H9 (cell line): ENCODE data around the gene CTSW. TPM values are rescaled to one million over a fixed set of nuclear protein-coding genes. Genes with fewer than 3 reads are reported as not detected.

ENCODE experiments used
- DNase-seq: peaks from one replicate; pipeline ENCODE4 v3.0.0-alpha.2; 2017
- H2AFZ ChIP-seq: one replicate; pipeline ENCODE4 v1.6.1; 2013; ENCODE audit warnings: mild to moderate bottlenecking, low read length, control low read depth, moderate library complexity
- H2AK5ac ChIP-seq: 2 replicates; pipeline ENCODE4 v1.6.1; 2013; ENCODE audit warnings: low read length, control low read depth, mixed read lengths; ENCODE audit not compliant: insufficient read length
- H2BK120ac ChIP-seq: one replicate; pipeline ENCODE4 v1.6.1; 2013; ENCODE audit warnings: low read depth, mild to moderate bottlenecking, low read length, control low read depth, inconsistent platforms; ENCODE audit not compliant: poor library complexity, severe bottlenecking
- H2BK12ac ChIP-seq: 2 replicates; pipeline ENCODE4 v1.6.1; 2013; ENCODE audit warnings: low read length, control low read depth, mixed read lengths, low read depth; ENCODE audit not compliant: insufficient read length
- H2BK15ac ChIP-seq: 2 replicates; pipeline ENCODE4 v1.6.1; 2013; ENCODE audit warnings: low read depth, low read length, control low read depth
- H2BK20ac ChIP-seq: one replicate; pipeline ENCODE4 v1.6.1; 2013; ENCODE audit warnings: low read depth, mild to moderate bottlenecking, low read length, control low read depth, inconsistent platforms; ENCODE audit not compliant: poor library complexity, severe bottlenecking
- H2BK5ac ChIP-seq: 2 replicates; pipeline ENCODE4 v1.6.1; 2013; ENCODE audit warnings: low read length, control low read depth, mixed read lengths; ENCODE audit not compliant: insufficient read length
- H3K14ac ChIP-seq: 2 replicates; pipeline ENCODE4 v1.6.1; 2013; ENCODE audit warnings: low read length, control low read depth; ENCODE audit not compliant: insufficient read depth
- H3K18ac ChIP-seq: 2 replicates; pipeline ENCODE4 v1.6.1; 2013; ENCODE audit warnings: low read depth, mild to moderate bottlenecking, mixed read lengths, low read length, control low read depth; ENCODE audit not compliant: insufficient read length
- H3K23ac ChIP-seq: 2 replicates; pipeline ENCODE4 v1.6.1; 2013; ENCODE audit warnings: low read length, control low read depth, mixed read lengths, low read depth; ENCODE audit not compliant: insufficient read length
- H3K23me2 ChIP-seq: 2 replicates; pipeline ENCODE4 v1.6.1; 2013; ENCODE audit warnings: low read depth, mild to moderate bottlenecking, mixed read lengths, low read length, control low read depth; ENCODE audit not compliant: insufficient read length, poor library complexity, severe bottlenecking
- H3K27ac ChIP-seq: 2 replicates; pipeline ENCODE4 v1.5.1; 2013; ENCODE audit warnings: low read length, control low read depth, mixed read lengths, low read depth; ENCODE audit not compliant: insufficient read length
- H3K27me3 ChIP-seq: 2 replicates; pipeline ENCODE4 v1.6.1; 2013; ENCODE audit warnings: low read length, control low read depth, inconsistent platforms; ENCODE audit not compliant: insufficient read depth
- H3K4ac ChIP-seq: 2 replicates; pipeline ENCODE4 v1.6.1; 2013; ENCODE audit warnings: low read depth, mild to moderate bottlenecking, control low read depth, inconsistent platforms, low read length, moderate library complexity
- H3K4me1 ChIP-seq: 2 replicates; pipeline ENCODE4 v1.6.1; 2013; ENCODE audit warnings: low read length, control low read depth, inconsistent platforms; ENCODE audit not compliant: insufficient read depth
- H3K4me2 ChIP-seq: 2 replicates; pipeline ENCODE4 v1.6.1; 2013; ENCODE audit warnings: low read length, control low read depth, mixed read lengths; ENCODE audit not compliant: insufficient read length, insufficient read depth
- H3K56ac ChIP-seq: 2 replicates; pipeline ENCODE4 v1.6.1; 2013; ENCODE audit warnings: low read depth, mild to moderate bottlenecking, mixed read lengths, low read length, control low read depth; ENCODE audit not compliant: insufficient read length
- H3K79me1 ChIP-seq: 2 replicates; pipeline ENCODE4 v1.6.1; 2013; ENCODE audit warnings: low read depth, mild to moderate bottlenecking, moderate library complexity, low read length, control low read depth, inconsistent platforms; ENCODE audit not compliant: insufficient read depth, poor library complexity, severe bottlenecking
- H3K79me2 ChIP-seq: 2 replicates; pipeline ENCODE4 v1.6.1; 2013; ENCODE audit warnings: low read length, control low read depth, inconsistent platforms; ENCODE audit not compliant: insufficient read depth
- H3K9ac ChIP-seq: 2 replicates; pipeline ENCODE4 v1.6.1; 2013; ENCODE audit warnings: low read length, control low read depth, mixed read lengths; ENCODE audit not compliant: insufficient read length; ENCODE audit errors: extremely low read depth
- H3K9me3 ChIP-seq: one replicate; pipeline ENCODE4 v1.6.1; 2013; ENCODE audit warnings: low read depth, low read length, inconsistent platforms; ENCODE audit not compliant: control insufficient read depth
- H3T11ph ChIP-seq: one replicate; pipeline ENCODE4 v1.6.1; 2013; ENCODE audit warnings: mild to moderate bottlenecking, low read length, control low read depth, inconsistent platforms
- H4K20me1 ChIP-seq: one replicate; pipeline ENCODE4 v1.6.1; 2013; ENCODE audit not compliant: control insufficient read depth, insufficient read length, insufficient read depth
- H4K5ac ChIP-seq: 2 replicates; pipeline ENCODE4 v1.6.1; 2013; ENCODE audit warnings: low read depth, mild to moderate bottlenecking, mixed read lengths, low read length, control low read depth; ENCODE audit not compliant: insufficient read length
- H4K8ac ChIP-seq: replicated peaks from 2 replicates; pipeline ENCODE4 v1.6.1; 2013; ENCODE audit warnings: low read length, control low read depth, mixed read lengths, low read depth; ENCODE audit not compliant: insufficient read length
- H4K91ac ChIP-seq: 2 replicates; pipeline ENCODE4 v1.6.1; 2013; ENCODE audit warnings: low read depth, mild to moderate bottlenecking, moderate library complexity, mixed read lengths, low read length, control low read depth; ENCODE audit not compliant: insufficient read length
- H3K27ac Mint-ChIP-seq, 3 experiments: 2 replicates in 2 of 3; 3 replicates in 1 of 3; pipeline ENCODE4 v1.8.0; 2020 to 2021; ENCODE audit warnings: mixed read lengths in 3 of 3, mild to moderate bottlenecking in 1 of 3, moderate library complexity in 1 of 3
- H3K27me3 Mint-ChIP-seq: 2 replicates; pipeline ENCODE4 v1.8.0; 2021; ENCODE audit warnings: low read depth, mild to moderate bottlenecking, moderate library complexity, mixed read lengths
- H3K36me3 Mint-ChIP-seq, 3 experiments: 2 replicates in 2 of 3; 3 replicates in 1 of 3; pipeline ENCODE4 v1.8.0; 2020 to 2021; ENCODE audit warnings: low read depth in 3 of 3, mixed read lengths in 3 of 3; ENCODE audit not compliant: insufficient read depth in 1 of 3
- H3K4me1 Mint-ChIP-seq, 2 experiments: 2 replicates each; pipeline ENCODE4 v1.8.0; 2020; ENCODE audit warnings: mixed read lengths in 2 of 2
- H3K4me3 Mint-ChIP-seq, 2 experiments: 2 replicates in 1 of 2; 3 replicates in 1 of 2; pipeline ENCODE4 v1.8.0; 2020 to 2021; ENCODE audit warnings: mild to moderate bottlenecking in 2 of 2, mixed read lengths in 2 of 2, moderate library complexity in 1 of 2
- H3K9me3 Mint-ChIP-seq, 2 experiments: 2 replicates in 1 of 2; 3 replicates in 1 of 2; pipeline ENCODE4 v1.8.0; 2020; ENCODE audit warnings: mild to moderate bottlenecking in 2 of 2, mixed read lengths in 2 of 2, moderate library complexity in 1 of 2
- CTCF ChIP-seq: fragments of 200-600 bp; sonication (generic); conservative IDR thresholded peaks from 3 replicates; pipeline ENCODE4 v1.8.0; 2021; ENCODE audit warnings: antibody characterized with exemption, mild to moderate bottlenecking
- WGBS: extraction: QIAGEN DNeasy Blood & Tissue Kit; methylation state at CpG from one replicate; pipeline ENCODE4 v1.1.7; 2013; ENCODE audit warnings: missing lambda C conversion rate, low lambda C conversion rate, mixed read lengths; ENCODE audit not compliant: insufficient read length; ENCODE audit errors: extremely low coverage; 5-methylcytosine and 5-hydroxymethylcytosine counted together
- total RNA-seq: library from RNA; stranded (reverse); gene quantifications from 2 replicates; pipeline ENCODE4 v1.2.1, GENCODE V29; 2021

Gene CTSW
- total RNA-seq, 1 experiment from 2014 or later: not detected

GRCh38 chr11:65882120-65883057 is 2.8 kb downstream of the CTSW start:
- WGBS: no CpG with 5 or more reads among the region's 30 CpGs
- H3K23ac ChIP-seq: no peak overlapping the region

More at GRCh38 chr11:65882120-65883057, 2.8 kb downstream of the CTSW start:
- Histone ChIP-seq H2BK120ac (no peak overlapping the region), H2BK5ac (no peak overlapping the region), H3K18ac (no peak overlapping the region), H3K23me2 (no peaks in the 10 kb centered on the region), H3K79me1 (no peaks in the 10 kb centered on the region), H3K4ac (no peak overlapping the region), H3K9ac (no peak overlapping the region), H3K9me3 (no peaks in the 10 kb centered on the region), H4K8ac (no peak overlapping the region), H2AFZ (no peak overlapping the region), H3K79me2 (no peaks in the 10 kb centered on the region), H3K14ac (no peak overlapping the region), H4K5ac (no peak overlapping the region), H2BK15ac (no peak overlapping the region), H2BK12ac (no peak overlapping the region), H3K4me1 (peaks cover under 1% of the 10 kb centered on the region; the same call in 1 of the 2 replicates), H3K27ac (no peak overlapping the region), H3K56ac (no peak overlapping the region), H2BK20ac (no peak overlapping the region), H3T11ph (no peak overlapping the region), H2AK5ac (no peak overlapping the region), H4K91ac (no peak overlapping the region), H3K27me3 (no peaks in the 10 kb centered on the region), H3K4me2 (no peak overlapping the region), H4K20me1 (no peaks in the 10 kb centered on the region)
- DNase-seq: no peak
- Mint-ChIP-seq H3K36me3 (peaks cover 35 to 56% (median 53%) of the 10 kb centered on the region in 3 experiments), H3K4me3 (no peak overlapping the region), H3K27me3 (peaks cover 7% of the 10 kb centered on the region), H3K27ac (no peak overlapping the region), H3K4me1 (peaks cover 4 to 16% of the 10 kb centered on the region in 2 experiments), H3K9me3 (no peaks in the 10 kb centered on the region; a peak in 1 of 5 replicates)
- TF ChIP-seq CTCF: no peak
